Mammary epithelial cell (primary cell): Measurements from ENCODE around the gene FLAD1.

Experiments
- CTCF ChIP-seq, 2 donors: IDR thresholded peaks in 1 of 2; conservative IDR thresholded peaks in 1 of 2; 2 replicates each; pipeline ENCODE4 v1.5.1; 2011 to 2012; ENCODE audit warnings: inconsistent platforms in 2 of 2, low read length in 2 of 2, mild to moderate bottlenecking in 2 of 2, control low read depth in 1 of 2, low read depth in 1 of 2; ENCODE audit not compliant: insufficient read depth in 1 of 2; ENCODE audit errors: extremely low read depth in 1 of 2
- EZH2 ChIP-seq: IDR thresholded peaks from 2 replicates; pipeline ENCODE4 v1.6.1; 2012; ENCODE audit warnings: low read length, inconsistent platforms, borderline replicate concordance

DNA sequence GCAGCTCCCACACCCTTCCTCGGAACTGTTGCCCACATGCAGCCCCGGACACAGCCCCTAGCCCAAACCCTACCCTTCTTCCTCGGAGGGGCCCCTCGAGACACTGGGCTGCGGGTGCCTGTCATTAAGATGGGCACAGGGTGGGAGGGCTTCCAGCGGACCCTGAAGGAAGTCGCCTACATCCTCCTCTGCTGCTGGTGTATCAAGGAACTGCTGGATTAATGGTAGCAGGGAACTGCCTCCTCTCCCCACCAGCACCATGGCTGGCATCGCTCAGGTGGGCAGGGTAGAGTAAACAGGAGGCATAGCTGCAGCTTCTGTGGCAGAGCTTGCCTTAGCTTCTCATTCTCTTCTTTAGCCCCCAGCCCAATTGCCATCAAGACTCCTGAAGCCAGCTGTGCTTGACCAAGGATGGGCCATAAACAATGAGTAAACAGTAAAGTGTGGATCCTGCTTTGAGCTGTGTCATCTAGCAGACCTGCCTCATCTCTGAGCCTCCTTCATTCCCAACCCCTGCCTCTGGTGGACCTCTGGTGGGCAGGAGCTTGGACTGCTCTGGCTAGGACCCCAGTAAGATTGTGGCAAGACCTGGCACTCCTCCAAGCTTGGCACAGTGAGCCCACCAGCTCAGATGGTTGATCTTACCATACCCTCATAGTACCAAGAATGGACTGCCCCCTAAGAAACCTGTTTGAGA lies 10.6 kb downstream of the FLAD1 start, which contains the start of gene LENEP:
- TF ChIP-seq CTCF (conservative IDR thresholded peaks at IDR 0.05 in 1 of 2, IDR thresholded peaks at IDR 0.05 in 1 of 2; ENCODE audit: extremely low read depth in 1 of 2, insufficient read depth in 1 of 2, low read depth in 1 of 2, low read length in 2 of 2) (no peak), EZH2 (no peak)
